ENCODE data around the gene VAMP2.

VAMP2 gene

GRCh38 chr17:8122924-8123694 lies 39.6 kb downstream of the VAMP2 start:
- Histone ChIP-seq H3K4me3 (ENCODE audit: low read length) (peak overlapping the region; percentile 89), H3K27me3 (ENCODE audit: insufficient read depth, low read length) (peaks cover 71% of the 10 kb centered on the region), H3K9me3 (ENCODE audit: insufficient read depth, low read depth, low read length) (no peaks in the 10 kb centered on the region), H3K9ac (ENCODE audit: low read depth, low read length) (no peak overlapping the region), H3K36me3 (ENCODE audit: insufficient read depth, low read depth, low read length) (no peaks in the 10 kb centered on the region), H3K4me1 (ENCODE audit: insufficient read depth, low read length) (peaks cover 7% of the 10 kb centered on the region; the same call in 1 of the 2 replicates), H3K27ac (ENCODE audit: low read length) (no peak overlapping the region)

- H3K4me1 ChIP-seq (ENCODE audit: insufficient read depth, low read length), result peaks cover 7% of the 10 kb centered on the region; the same call in 1 of the 2 replicates
Observed at GRCh38 chr17:8122422-8122923, 40.3 kb downstream of the VAMP2 start.

GRCh38 chr17:8121681-8122421 lies 40.9 kb downstream of the VAMP2 start:
- peaks cover 5% of the 10 kb centered on the region; the same call in 1 of the 2 replicates for H3K4me1 ChIP-seq (ENCODE audit: insufficient read depth, low read length)
- no peak overlapping the region for H3K27ac ChIP-seq (ENCODE audit: low read length)
- H3K36me3 ChIP-seq (ENCODE audit: insufficient read depth, low read depth, low read length), result no peaks in the 10 kb centered on the region

More at GRCh38 chr17:8122422-8122923, 40.3 kb downstream of the VAMP2 start:
- Histone ChIP-seq H3K36me3 (ENCODE audit: insufficient read depth, low read depth, low read length) (no peaks in the 10 kb centered on the region), H3K27me3 (ENCODE audit: insufficient read depth, low read length) (peaks cover 71% of the 10 kb centered on the region), H3K4me3 (ENCODE audit: low read length) (peak overlapping the region; percentile 89), H3K9me3 (ENCODE audit: insufficient read depth, low read depth, low read length) (no peaks in the 10 kb centered on the region), H3K9ac (ENCODE audit: low read depth, low read length) (no peak overlapping the region), H3K27ac (ENCODE audit: low read length) (no peak overlapping the region)

GRCh38 chr17:8121407-8121680 lies 41.4 kb downstream of the VAMP2 start:
- no peaks in the 10 kb centered on the region for H3K9me3 ChIP-seq (ENCODE audit: insufficient read depth, low read depth, low read length)
- no peak overlapping the region for H3K27ac ChIP-seq (ENCODE audit: low read length)
- no peaks in the 10 kb centered on the region for H3K36me3 ChIP-seq (ENCODE audit: insufficient read depth, low read depth, low read length)
- H3K9ac ChIP-seq (ENCODE audit: low read depth, low read length), result no peak overlapping the region
- H3K4me3 ChIP-seq (ENCODE audit: low read length), result peak overlapping the region; percentile 89
- peaks cover 5% of the 10 kb centered on the region; the same call in 1 of the 2 replicates for H3K4me1 ChIP-seq (ENCODE audit: insufficient read depth, low read length)
- peaks cover 72% of the 10 kb centered on the region for H3K27me3 ChIP-seq (ENCODE audit: insufficient read depth, low read length)

More at GRCh38 chr17:8121681-8122421, 40.9 kb downstream of the VAMP2 start:
- no peaks in the 10 kb centered on the region for H3K9me3 ChIP-seq (ENCODE audit: insufficient read depth, low read depth, low read length)
- H3K4me3 ChIP-seq (ENCODE audit: low read length), result peak overlapping the region; percentile 89
- H3K27me3 ChIP-seq (ENCODE audit: insufficient read depth, low read length), result peaks cover 71% of the 10 kb centered on the region
- no peak overlapping the region for H3K9ac ChIP-seq (ENCODE audit: low read depth, low read length)

GRCh38 chr17:8120520-8121406 lies 42.0 kb downstream of the VAMP2 start:
- peaks cover 72% of the 10 kb centered on the region for H3K27me3 ChIP-seq (ENCODE audit: insufficient read depth, low read length)
- H3K27ac ChIP-seq (ENCODE audit: low read length), result no peak overlapping the region
- no peaks in the 10 kb centered on the region for H3K36me3 ChIP-seq (ENCODE audit: insufficient read depth, low read depth, low read length)
- peak overlapping the region; percentile 67; the same call in 1 of the 2 replicates for H3K9ac ChIP-seq (ENCODE audit: low read depth, low read length)
- H3K4me1 ChIP-seq (ENCODE audit: insufficient read depth, low read length), result peaks cover 5% of the 10 kb centered on the region; the same call in 1 of the 2 replicates
- no peaks in the 10 kb centered on the region for H3K9me3 ChIP-seq (ENCODE audit: insufficient read depth, low read depth, low read length)
- peak overlapping the region; percentile 89 for H3K4me3 ChIP-seq (ENCODE audit: low read length)

GRCh38 chr17:8119581-8120519 lies 42.9 kb downstream of the VAMP2 start:
- H3K27me3 ChIP-seq (ENCODE audit: insufficient read depth, low read length), result peaks cover 74% of the 10 kb centered on the region
- no peaks in the 10 kb centered on the region for H3K36me3 ChIP-seq (ENCODE audit: insufficient read depth, low read depth, low read length)
- H3K4me1 ChIP-seq (ENCODE audit: insufficient read depth, low read length), result peaks cover 3% of the 10 kb centered on the region; the same call in 1 of the 2 replicates
- no peak overlapping the region for H3K27ac ChIP-seq (ENCODE audit: low read length)
- peak overlapping the region; percentile 67; the same call in 1 of the 2 replicates for H3K9ac ChIP-seq (ENCODE audit: low read depth, low read length)
- peak overlapping the region; percentile 89 for H3K4me3 ChIP-seq (ENCODE audit: low read length)
- no peaks in the 10 kb centered on the region for H3K9me3 ChIP-seq (ENCODE audit: insufficient read depth, low read depth, low read length)

- Histone ChIP-seq H3K9me3 (ENCODE audit: insufficient read depth, low read depth, low read length) (no peaks in the 10 kb centered on the region), H3K27me3 (ENCODE audit: insufficient read depth, low read length) (peaks cover 74% of the 10 kb centered on the region), H3K36me3 (ENCODE audit: insufficient read depth, low read depth, low read length) (no peaks in the 10 kb centered on the region), H3K4me1 (ENCODE audit: insufficient read depth, low read length) (no peaks in the 10 kb centered on the region; the same call in 1 of the 2 replicates), H3K27ac (ENCODE audit: low read length) (no peak overlapping the region), H3K4me3 (ENCODE audit: low read length) (peak overlapping the region; percentile 89), H3K9ac (ENCODE audit: low read depth, low read length) (peak overlapping the region; percentile 31; the same call in 1 of the 2 replicates)
Observed at GRCh38 chr17:8118769-8119580, 43.8 kb downstream of the VAMP2 start.

GRCh38 chr17:8117980-8118768 lies 44.6 kb downstream of the VAMP2 start, which contains the start of gene ALOXE3:
Gene ALOXE3 (minus strand): TSS chr17:8118514. CDS start chr17:8117990, 524 bp downstream.
- Histone ChIP-seq H3K27me3 (ENCODE audit: insufficient read depth, low read length) (peaks cover 71% of the 10 kb centered on the region), H3K27ac (ENCODE audit: low read length) (no peak within 1 kb of the TSS), H3K9ac (ENCODE audit: low read depth, low read length) (peak within 1 kb of the TSS; percentile 31; the same call in 1 of the 2 replicates)

GRCh38 chr17:8117367-8117979 lies 45.3 kb downstream of the VAMP2 start:
- peak overlapping the region; percentile 31; the same call in 1 of the 2 replicates for H3K9ac ChIP-seq (ENCODE audit: low read depth, low read length)
- H3K9me3 ChIP-seq (ENCODE audit: insufficient read depth, low read depth, low read length), result no peaks in the 10 kb centered on the region
- H3K27me3 ChIP-seq (ENCODE audit: insufficient read depth, low read length), result peaks cover 71% of the 10 kb centered on the region
- H3K27ac ChIP-seq (ENCODE audit: low read length), result no peak overlapping the region
- no peaks in the 10 kb centered on the region for H3K4me1 ChIP-seq (ENCODE audit: insufficient read depth, low read length)
- peak overlapping the region; percentile 89 for H3K4me3 ChIP-seq (ENCODE audit: low read length)
- H3K36me3 ChIP-seq (ENCODE audit: insufficient read depth, low read depth, low read length), result no peaks in the 10 kb centered on the region

More at GRCh38 chr17:8117980-8118768, 44.6 kb downstream of the VAMP2 start, which contains the start of gene ALOXE3:
- Histone ChIP-seq H3K4me3 (ENCODE audit: low read length) (peak within 1 kb of the TSS; percentile 89), H3K9me3 (ENCODE audit: insufficient read depth, low read depth, low read length) (no peaks in the 10 kb centered on the region), H3K4me1 (ENCODE audit: insufficient read depth, low read length) (no peaks in the 10 kb centered on the region; the same call in 1 of the 2 replicates), H3K36me3 (ENCODE audit: insufficient read depth, low read depth, low read length) (no peaks in the 10 kb centered on the region)
